NCI-H2171 treated with DMSO at 0.1 percent for 48 hours (cell line): Measurements from ENCODE around the gene MCEMP1.

Experiments
- DNase-seq: peaks from one replicate; lab custom pipeline; 2025; lab: John Stamatoyannopoulos, UW

The MCEMP1 gene

DNA sequence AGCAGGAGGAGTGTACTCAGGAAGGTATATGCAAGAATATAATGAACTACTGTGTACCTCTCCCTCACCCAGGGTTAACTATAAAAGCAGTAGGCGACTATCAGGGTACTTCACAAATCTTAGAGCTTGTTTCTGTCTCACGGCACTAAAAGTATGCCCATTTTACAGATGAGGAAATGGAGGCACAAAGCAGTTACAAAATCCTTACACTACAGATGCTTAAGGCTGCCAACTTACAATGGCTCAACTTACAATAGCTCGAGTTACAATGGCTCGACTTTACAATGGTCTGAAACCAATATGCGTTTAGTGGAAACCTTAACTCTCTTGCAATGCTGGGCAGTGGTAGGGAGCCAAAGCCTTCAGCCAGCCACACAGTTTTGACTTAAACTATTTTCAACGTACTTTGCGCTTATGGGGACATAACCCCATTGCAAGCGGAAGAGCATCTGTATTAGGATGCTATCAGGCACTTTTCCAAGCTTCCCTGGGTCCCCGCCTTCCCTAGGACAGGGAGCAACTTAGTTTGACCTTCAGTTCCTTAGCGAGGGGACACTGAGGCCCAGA is 20.9 kb downstream of the MCEMP1 start:
- DNase-seq: no peak

DNA sequence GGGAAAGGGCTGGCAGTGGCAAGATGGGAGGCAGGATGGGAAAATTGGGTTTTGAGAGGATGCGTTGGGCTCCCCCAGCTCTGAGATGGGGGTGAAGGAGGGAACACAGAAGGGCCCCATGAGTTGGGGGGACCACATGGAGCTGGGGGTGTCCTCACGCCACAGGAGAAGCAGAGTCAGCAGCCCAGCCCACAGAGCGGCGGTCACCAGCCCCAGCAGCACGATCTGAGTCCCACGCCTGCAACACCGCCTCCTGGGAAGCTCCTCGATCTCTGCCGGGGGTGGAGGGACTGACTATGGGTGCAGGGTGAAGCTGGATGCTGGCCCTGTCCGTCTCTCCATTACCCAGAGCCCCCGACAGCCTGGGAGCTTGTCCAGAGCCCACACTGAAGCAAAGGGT is 21.7 kb downstream of the MCEMP1 start:
- no peak for DNase-seq

- DNase-seq: no peak
Measured at GRCh38 chr19:7699003-7699402, 22.1 kb downstream of the MCEMP1 start.

DNA sequence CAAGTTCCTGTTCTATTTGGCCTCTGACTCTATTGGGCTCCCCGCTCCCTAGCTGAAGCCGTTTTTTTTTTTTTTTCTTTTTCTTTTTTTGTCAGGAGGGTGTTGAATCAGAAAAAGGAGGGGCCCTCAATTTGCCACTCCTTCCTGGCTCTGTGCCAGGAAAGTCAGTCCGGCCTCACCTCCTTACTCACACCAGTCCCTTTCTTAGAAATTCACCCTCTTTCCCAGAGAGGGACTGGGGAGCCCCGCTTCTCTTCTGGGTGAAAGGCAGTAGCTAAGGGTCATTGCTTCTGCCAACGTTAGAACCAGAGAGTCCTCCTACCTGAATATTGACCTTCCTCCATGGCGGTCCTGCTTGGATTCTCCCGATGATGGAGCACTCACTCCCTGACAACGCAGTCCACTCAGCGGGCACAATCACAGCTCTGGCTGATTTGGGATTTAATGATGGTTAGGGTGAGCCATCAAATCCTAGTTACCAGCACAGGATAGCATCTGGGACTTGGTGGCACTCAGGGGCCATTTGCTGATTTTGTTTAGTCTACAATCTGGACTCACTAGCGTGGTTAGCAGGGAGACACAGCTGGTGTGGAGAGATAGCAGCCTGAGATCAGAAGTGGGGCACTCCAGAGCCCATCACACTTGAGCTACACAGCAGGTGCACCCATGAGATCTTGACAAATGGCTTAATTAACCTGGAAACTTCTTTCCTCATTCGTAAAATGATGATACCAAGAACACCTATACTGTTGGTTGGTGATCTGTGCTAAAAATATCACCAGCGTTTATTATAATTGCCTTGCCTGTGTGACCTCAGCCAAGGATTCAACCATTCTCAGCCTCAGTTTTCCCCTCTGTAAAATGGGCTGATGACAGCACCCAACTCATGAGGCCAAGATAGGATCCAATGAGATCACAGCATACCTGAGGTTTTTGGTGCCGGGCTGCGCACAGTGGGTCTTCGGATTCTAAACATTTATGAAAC is 22.8 kb downstream of the MCEMP1 start:
- DNase-seq: peak; percentile 63

DNA sequence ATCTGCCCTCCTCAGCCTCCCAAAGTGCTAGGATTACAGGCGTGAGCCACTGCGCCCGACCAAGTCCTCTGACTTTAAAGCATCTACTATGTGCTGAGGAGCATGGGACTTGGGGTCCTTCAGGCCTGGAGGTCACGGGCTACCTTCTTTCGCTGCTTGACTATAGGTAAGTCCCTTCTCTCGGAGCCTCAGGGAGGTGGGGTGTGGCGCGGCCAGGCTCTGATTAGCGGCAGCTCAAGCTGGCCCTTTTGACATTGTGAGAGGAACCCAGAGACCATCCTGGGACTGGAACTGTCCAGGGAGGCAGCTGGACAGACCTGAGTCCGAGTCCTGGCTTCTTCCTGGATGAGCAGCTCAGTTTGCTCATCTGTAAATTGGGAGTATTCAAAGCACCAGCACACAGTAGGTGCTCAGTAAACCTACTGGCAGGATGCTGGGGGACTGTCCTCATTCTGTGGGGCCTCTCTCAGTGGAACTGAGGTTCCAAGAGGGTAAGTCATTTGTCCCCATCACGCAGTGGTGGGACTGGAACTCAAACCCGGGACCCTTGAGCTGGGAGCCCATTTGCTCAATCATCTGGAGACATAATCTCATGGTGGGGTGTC is 24.3 kb downstream of the MCEMP1 start:
- DNase-seq: no peak

GRCh38 chr19:7701654-7702457 is 25.0 kb downstream of the MCEMP1 start, which contains the start of gene FCER2:
TSS of gene FCER2 (minus strand) at chr19:7702131. CDS start at chr19:7699760, 2,371 bp downstream.
- no peak for DNase-seq

- DNase-seq: no peak
Measured at GRCh38 chr19:7703332-7703731, 26.4 kb downstream of the MCEMP1 start.

DNA sequence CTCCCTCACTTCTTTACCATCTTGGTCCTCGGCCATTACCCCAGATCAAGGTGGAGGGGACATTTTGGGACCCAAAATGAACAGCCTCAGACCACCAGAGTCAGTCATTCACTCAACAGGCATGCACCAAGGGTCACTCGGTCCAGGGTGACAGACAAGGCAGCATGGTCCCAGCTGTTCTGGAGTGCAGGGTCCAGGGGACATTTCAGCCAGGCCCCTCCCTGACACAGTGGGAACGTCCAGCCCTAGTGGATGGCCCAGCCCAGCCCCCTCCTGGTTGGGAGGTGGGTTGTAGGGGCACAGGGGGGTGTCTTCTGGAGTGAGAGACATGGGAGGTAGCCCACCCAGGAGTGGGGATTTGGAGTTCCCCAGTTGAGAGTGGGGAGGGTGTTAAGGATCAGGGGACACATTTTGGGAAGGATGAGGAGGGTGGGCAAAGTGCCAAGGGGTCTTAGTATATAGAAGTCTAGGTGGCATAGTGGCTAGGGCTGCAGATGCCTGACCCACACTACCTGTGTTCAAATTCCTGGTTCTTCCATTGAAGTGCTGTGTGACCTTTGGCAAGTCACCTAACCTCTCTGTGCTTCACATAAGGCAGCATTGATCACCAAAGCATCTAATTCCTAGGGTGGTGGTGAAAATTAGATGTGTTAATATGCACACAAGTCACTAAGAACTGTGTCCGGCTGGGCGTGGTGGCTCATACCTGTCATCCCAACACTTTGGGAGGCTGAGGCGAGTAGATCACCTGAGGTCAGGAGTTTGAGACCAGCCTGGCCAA is 27.6 kb downstream of the MCEMP1 start:
- no peak for DNase-seq

DNA sequence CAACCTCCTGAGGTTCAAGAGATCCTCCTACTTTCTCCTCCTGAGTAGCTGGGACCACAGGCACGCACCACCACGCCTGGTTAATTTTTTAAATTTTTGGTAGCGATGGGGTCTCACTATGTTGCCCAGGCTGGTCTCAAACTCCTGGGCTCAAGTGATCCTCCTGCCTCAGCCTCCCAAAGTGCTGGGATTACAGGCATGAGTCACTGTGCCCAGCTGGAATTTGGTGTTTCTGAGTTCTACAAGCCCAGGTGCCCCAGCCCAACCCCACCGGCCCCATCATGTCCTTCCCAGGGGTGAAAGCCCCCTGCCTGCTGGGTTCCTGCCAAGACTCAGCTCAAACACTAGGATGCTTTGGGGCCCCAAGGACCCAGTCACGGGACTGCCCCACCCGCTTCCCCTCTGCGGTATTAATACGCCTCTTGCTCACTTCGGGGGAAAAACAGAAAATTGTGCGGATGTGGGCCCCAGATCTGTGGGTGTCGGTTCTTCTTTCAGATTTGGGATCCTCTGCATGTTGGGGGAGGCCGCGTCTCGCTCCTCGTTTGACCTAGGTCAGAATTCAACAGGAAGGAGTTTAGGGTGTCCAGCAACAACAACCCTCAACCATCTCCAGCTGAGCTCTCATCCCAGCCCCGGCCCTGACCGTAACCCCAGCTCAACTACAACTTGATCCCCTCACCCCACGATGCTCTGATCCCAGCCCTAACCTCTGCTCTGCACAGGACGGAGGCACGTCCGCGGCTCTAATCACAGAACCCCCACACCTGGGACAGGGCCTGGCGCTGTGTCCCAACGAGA is 28.7 kb downstream of the MCEMP1 start:
- no peak for DNase-seq

- DNase-seq: no peak
Measured at GRCh38 chr19:7706188-7706954, 29.5 kb downstream of the MCEMP1 start.

GRCh38 chr19:7706955-7707456 is 30.1 kb downstream of the MCEMP1 start:
- DNase-seq: no peak

DNA sequence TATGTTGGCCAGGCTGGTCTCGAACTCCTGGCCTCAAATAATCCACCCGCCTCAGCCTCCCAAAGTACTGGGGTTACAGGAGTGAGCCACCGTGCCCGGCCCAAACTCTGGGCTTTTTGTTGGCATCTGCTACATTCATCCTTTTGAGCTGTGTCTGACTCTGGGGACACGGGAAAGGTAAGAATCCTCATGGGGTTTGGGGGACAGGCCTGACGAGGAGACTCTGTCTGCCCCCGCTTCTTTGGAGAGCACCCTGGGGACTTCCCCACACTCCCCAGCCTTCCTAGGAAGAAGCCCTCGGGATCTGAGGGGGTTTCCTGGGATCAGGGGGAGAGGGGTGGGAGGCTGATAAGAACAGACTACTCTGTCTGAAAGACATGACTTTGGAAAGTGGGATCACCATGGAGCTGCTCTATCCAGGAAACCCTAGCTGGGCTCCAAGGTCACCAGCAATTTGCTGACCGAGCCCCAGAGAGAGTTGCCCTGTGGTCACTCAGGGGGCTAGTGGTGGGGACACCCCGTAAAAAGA is 33.1 kb downstream of the MCEMP1 start:
- no peak for DNase-seq

GRCh38 chr19:7710616-7711015 is 33.7 kb downstream of the MCEMP1 start:
- no peak for DNase-seq

DNA sequence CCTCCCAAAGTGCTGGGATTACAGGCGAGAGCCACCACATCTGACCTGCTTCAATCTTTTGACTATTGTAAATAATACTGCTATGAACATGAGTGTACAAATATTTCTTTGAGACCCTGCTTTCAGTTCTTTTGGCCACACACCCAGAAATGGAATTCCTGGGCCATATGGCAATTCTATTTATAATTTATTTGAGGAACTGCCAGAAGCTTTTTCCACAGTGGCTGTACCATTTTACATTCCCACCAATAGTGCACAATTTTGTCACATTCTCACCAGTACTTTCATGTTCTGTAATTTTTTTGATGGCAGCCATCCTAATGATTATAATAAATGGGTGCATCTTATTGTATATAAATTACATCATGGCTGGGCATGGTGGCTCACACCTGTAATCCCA is 38.8 kb downstream of the MCEMP1 start:
- no peak for DNase-seq

GRCh38 chr19:7716762-7717161 is 39.9 kb downstream of the MCEMP1 start:
- DNase-seq: no peak

- DNase-seq: no peak
Measured at GRCh38 chr19:7718668-7719067, 41.8 kb downstream of the MCEMP1 start.

DNA sequence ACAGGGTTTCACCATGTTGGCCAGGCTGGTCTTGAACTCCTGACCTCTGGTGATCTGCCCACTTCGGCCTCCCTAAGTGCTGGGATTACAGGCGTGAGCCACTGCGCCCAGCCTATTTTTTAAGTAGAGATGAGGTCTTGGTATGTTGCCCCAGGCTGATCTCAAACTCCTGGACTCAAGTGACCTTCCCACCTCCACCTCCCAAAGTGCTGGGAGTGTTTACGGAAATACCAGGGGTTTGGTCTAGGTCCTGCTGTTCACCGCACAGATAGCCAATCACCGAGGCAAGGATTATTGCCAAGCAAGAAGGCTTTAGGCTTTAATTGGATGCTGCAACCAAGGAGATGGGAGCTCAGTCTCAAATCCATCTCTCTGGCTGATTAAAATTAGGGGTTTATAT is 43.5 kb downstream of the MCEMP1 start:
- no peak for DNase-seq

DNA sequence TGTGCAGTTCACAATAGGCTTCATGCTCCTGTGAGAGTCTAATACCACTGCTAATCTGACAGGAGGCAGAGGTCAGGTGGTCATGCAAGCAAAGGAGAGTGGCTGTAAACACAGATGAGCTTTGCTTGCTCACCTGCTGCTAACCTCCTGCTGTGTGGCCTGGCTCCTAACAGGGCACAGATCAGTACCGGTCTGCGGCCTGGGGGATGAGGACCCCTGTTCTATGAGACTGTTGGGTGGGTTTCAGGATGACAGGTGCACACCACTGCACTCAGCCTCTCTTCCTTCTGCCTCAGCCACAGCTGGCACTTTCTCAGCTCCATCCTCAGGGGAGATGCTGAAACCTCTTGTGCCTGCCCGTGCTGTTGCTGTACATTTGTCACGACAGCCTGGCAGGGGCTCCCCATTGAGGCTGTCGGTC is 45.4 kb downstream of the MCEMP1 start:
- peak; percentile 97 for DNase-seq

GRCh38 chr19:7725791-7726190 is 48.9 kb downstream of the MCEMP1 start:
- DNase-seq: no peak
